Mesendoderm (in vitro differentiated cells): ENCODE measurements around the gene UGT3A1. TPM values are rescaled to one million over a fixed set of nuclear protein-coding genes. Genes with fewer than 3 reads are reported as not detected.
"Not testable (repeated sequence)": the region's sequence is repeated elsewhere in the genome, so short reads cannot be mapped to it uniquely, and the experiment has no call there.

Experiments
- DNase-seq: peaks from one replicate; pipeline ENCODE4 v3.0.0; 2013
- H2AK5ac ChIP-seq: 2 replicates; pipeline ENCODE4 v1.6.1; 2013; ENCODE audit warnings: low read length, inconsistent platforms
- H2BK120ac ChIP-seq: 2 replicates; pipeline ENCODE4 v1.6.1; 2013; ENCODE audit warnings: low read depth, mild to moderate bottlenecking, low read length, moderate library complexity, mixed read lengths
- H2BK15ac ChIP-seq: replicated peaks from 2 replicates; pipeline ENCODE4 v1.6.1; 2013; ENCODE audit warnings: low read depth, mild to moderate bottlenecking, moderate library complexity
- H2BK5ac ChIP-seq: 2 replicates; pipeline ENCODE4 v1.6.1; 2013; ENCODE audit warnings: low read length, inconsistent platforms
- H3K18ac ChIP-seq: 2 replicates; pipeline ENCODE4 v1.6.1; 2013; ENCODE audit warnings: mild to moderate bottlenecking, low read length, mixed read lengths
- H3K23ac ChIP-seq: one replicate; pipeline ENCODE4 v1.6.1; 2013; ENCODE audit warnings: low read length
- H3K27ac ChIP-seq: 2 replicates; pipeline ENCODE4 v1.5.1; 2013; ENCODE audit warnings: low read depth, mild to moderate bottlenecking, inconsistent platforms, low read length, moderate library complexity
- H3K27me3 ChIP-seq: 2 replicates; pipeline ENCODE4 v1.6.1; 2013; ENCODE audit warnings: low read length, control low read depth, mild to moderate bottlenecking, inconsistent platforms; ENCODE audit not compliant: insufficient read depth, poor library complexity
- H3K36me3 ChIP-seq: 2 replicates; pipeline ENCODE4 v1.6.1; 2013; ENCODE audit warnings: low read length, inconsistent platforms; ENCODE audit not compliant: control insufficient read depth, insufficient read depth
- H3K4ac ChIP-seq: one replicate; pipeline ENCODE4 v1.6.1; 2013; ENCODE audit warnings: low read depth, mild to moderate bottlenecking, low read length, moderate library complexity
- H3K4me1 ChIP-seq: 2 replicates; pipeline ENCODE4 v1.6.1; 2013; ENCODE audit warnings: low read depth, low read length, inconsistent platforms; ENCODE audit not compliant: control insufficient read depth
- H3K4me2 ChIP-seq: 2 replicates; pipeline ENCODE4 v1.6.1; 2013; ENCODE audit warnings: low read length
- H3K4me3 ChIP-seq: 2 replicates; pipeline ENCODE4 v1.5.1; 2013; ENCODE audit warnings: mild to moderate bottlenecking, low read length
- H3K56ac ChIP-seq: one replicate; pipeline ENCODE4 v1.6.1; 2013; ENCODE audit warnings: low read length
- H3K79me1 ChIP-seq: 2 replicates; pipeline ENCODE4 v1.6.1; 2013; ENCODE audit warnings: low read length, inconsistent platforms
- H3K79me2 ChIP-seq: 2 replicates; pipeline ENCODE4 v1.6.1; 2013; ENCODE audit warnings: mild to moderate bottlenecking, low read length; ENCODE audit not compliant: control insufficient read depth, insufficient read depth
- H3K9ac ChIP-seq: 2 replicates; pipeline ENCODE4 v1.6.1; 2013; ENCODE audit warnings: low read length, inconsistent platforms
- H4K5ac ChIP-seq: one replicate; pipeline ENCODE4 v1.6.1; 2013; ENCODE audit warnings: low read length
- H4K8ac ChIP-seq: one replicate; pipeline ENCODE4 v1.6.1; 2013; ENCODE audit warnings: low read depth, mild to moderate bottlenecking, control low read depth, low read length, moderate library complexity
- WGBS: extraction: QIAGEN DNeasy Blood & Tissue Kit; methylation state at CpG from one replicate; pipeline ENCODE4 v1.1.7; 2013; ENCODE audit warnings: low lambda C conversion rate, missing lambda C conversion rate; ENCODE audit not compliant: insufficient coverage; ENCODE audit errors: extremely low coverage; 5-methylcytosine and 5-hydroxymethylcytosine counted together
- polyA plus RNA-seq, 2 experiments: library from polyadenylated mRNA; stranded (reverse); fragments of 200-250 nt; gene quantifications; one replicate each; pipeline ENCODE4 v1.2.3, GENCODE V29; 2013

Gene UGT3A1
- 0.65 TPM for polyA plus RNA-seq (2013, experiment 1 of 2)
- polyA plus RNA-seq (2013, experiment 2 of 2): 0.70 TPM

- no peaks in the 10 kb centered on the region for H3K79me2 ChIP-seq
- no peak within 1 kb of the TSS for H2BK15ac ChIP-seq
- H4K5ac ChIP-seq: no peak within 1 kb of the TSS
- H3K56ac ChIP-seq: peak within 1 kb of the TSS; percentile 77
- no peak within 1 kb of the TSS for H3K18ac ChIP-seq
- no peak within 1 kb of the TSS for H3K23ac ChIP-seq
- no peak within 1 kb of the TSS for H3K27ac ChIP-seq
- peak within 1 kb of the TSS; percentile 71 for H3K9ac ChIP-seq
- peak; percentile 94 for DNase-seq
- H3K4me2 ChIP-seq: peak within 1 kb of the TSS; percentile 91
- H2BK5ac ChIP-seq: no peak within 1 kb of the TSS
- H3K27me3 ChIP-seq: no peaks in the 10 kb centered on the region
- no peaks in the 10 kb centered on the region for H3K36me3 ChIP-seq
- WGBS: no CpG with 5 or more reads among the region's 25 CpGs
- no peak within 1 kb of the TSS for H2BK120ac ChIP-seq
- no peak within 1 kb of the TSS for H3K4ac ChIP-seq
- H3K4me3 ChIP-seq: peak within 1 kb of the TSS; percentile 41
- H3K79me1 ChIP-seq: no peaks in the 10 kb centered on the region
- H3K4me1 ChIP-seq: peaks cover 2% of the 10 kb centered on the region
- no peak within 1 kb of the TSS for H2AK5ac ChIP-seq
- no peak within 1 kb of the TSS for H4K8ac ChIP-seq
Observed at GRCh38 chr5:35990941-35991611, at the start of gene UGT3A1. Gene UGT3A1, minus strand, starts transcription at chr5:35991390. Its CDS starts 150 bp downstream, at chr5:35991240.

GRCh38 chr5:36035696-36036095 is 44.5 kb upstream of the UGT3A1 start:
- H3K4me2 ChIP-seq: no peak overlapping the region

GRCh38 chr5:36034536-36035134 is 43.4 kb upstream of the UGT3A1 start:
- H3K9ac ChIP-seq, H3K79me1 ChIP-seq, H3K4me3 ChIP-seq, H3K4me1 ChIP-seq, H3K56ac ChIP-seq, H3K27ac ChIP-seq, H2BK15ac ChIP-seq, H3K18ac ChIP-seq, H2BK120ac ChIP-seq, H3K4ac ChIP-seq, H3K36me3 ChIP-seq, H2BK5ac ChIP-seq, H3K4me2 ChIP-seq, H3K79me2 ChIP-seq, DNase-seq, H3K23ac ChIP-seq, H2AK5ac ChIP-seq, H3K27me3 ChIP-seq, H4K8ac ChIP-seq, H4K5ac ChIP-seq: not testable (repeated sequence)
- no CpG with 5 or more reads among the region's 3 CpGs for WGBS

More at GRCh38 chr5:36035696-36036095, 44.5 kb upstream of the UGT3A1 start:
- Histone ChIP-seq H2BK5ac (no peak overlapping the region), H2BK120ac (no peak overlapping the region), H4K5ac (no peak overlapping the region), H2AK5ac (no peak overlapping the region), H3K36me3 (no peaks in the 10 kb centered on the region), H3K56ac (no peak overlapping the region), H3K27ac (no peak overlapping the region), H3K27me3 (no peaks in the 10 kb centered on the region), H3K4me1 (no peaks in the 10 kb centered on the region), H3K79me2 (no peaks in the 10 kb centered on the region), H3K79me1 (no peaks in the 10 kb centered on the region), H3K18ac (no peak overlapping the region), H4K8ac (no peak overlapping the region), H2BK15ac (no peak overlapping the region), H3K9ac (no peak overlapping the region), H3K23ac (no peak overlapping the region), H3K4me3 (no peak overlapping the region), H3K4ac (no peak overlapping the region)
- WGBS: no CpG with 5 or more reads among the region's 13 CpGs
- no peak for DNase-seq

- WGBS: no CpG with 5 or more reads among the region's 1 CpG
- H3K18ac ChIP-seq: no peak overlapping the region
Observed at GRCh38 chr5:36033486-36033885, 42.3 kb upstream of the UGT3A1 start.

GRCh38 chr5:36033047-36033446 is 41.9 kb upstream of the UGT3A1 start:
- Histone ChIP-seq H3K36me3 (no peaks in the 10 kb centered on the region), H3K23ac (no peak overlapping the region), H3K9ac (no peak overlapping the region), H3K79me2 (no peaks in the 10 kb centered on the region), H2AK5ac (no peak overlapping the region), H3K79me1 (no peaks in the 10 kb centered on the region), H3K4me2 (no peak overlapping the region), H3K4me1 (no peaks in the 10 kb centered on the region), H2BK120ac (no peak overlapping the region), H3K4me3 (no peak overlapping the region), H3K18ac (no peak overlapping the region), H3K27me3 (no peaks in the 10 kb centered on the region), H4K8ac (no peak overlapping the region), H2BK15ac (no peak overlapping the region), H3K27ac (no peak overlapping the region), H2BK5ac (no peak overlapping the region), H4K5ac (no peak overlapping the region), H3K4ac (no peak overlapping the region), H3K56ac (no peak overlapping the region)
- no peak for DNase-seq

More at GRCh38 chr5:36033486-36033885, 42.3 kb upstream of the UGT3A1 start:
- H2BK15ac ChIP-seq: no peak overlapping the region
- no peak overlapping the region for H3K56ac ChIP-seq
- peak; percentile 18 for DNase-seq
- H2BK120ac ChIP-seq: no peak overlapping the region
- H3K27ac ChIP-seq: no peak overlapping the region
- H3K4ac ChIP-seq: no peak overlapping the region
- no peak overlapping the region for H2BK5ac ChIP-seq
- no peak overlapping the region for H2AK5ac ChIP-seq
- H4K5ac ChIP-seq: no peak overlapping the region
- H4K8ac ChIP-seq: no peak overlapping the region
- no peak overlapping the region for H3K9ac ChIP-seq
- no peak overlapping the region for H3K23ac ChIP-seq
- no peaks in the 10 kb centered on the region for H3K36me3 ChIP-seq
- H3K4me2 ChIP-seq: no peak overlapping the region
- no peaks in the 10 kb centered on the region for H3K79me2 ChIP-seq
- no peaks in the 10 kb centered on the region for H3K27me3 ChIP-seq
- H3K4me3 ChIP-seq: no peak overlapping the region
- no peaks in the 10 kb centered on the region for H3K79me1 ChIP-seq
- H3K4me1 ChIP-seq: no peaks in the 10 kb centered on the region
